DMS 273 (cell line): ENCODE results near the gene MR1.

ENCODE experiments used
- DNase-seq: peaks from one replicate; lab custom pipeline; 2025; ENCODE audit not compliant: unreplicated experiment; lab: John Stamatoyannopoulos, UW

Gene MR1

DNA sequence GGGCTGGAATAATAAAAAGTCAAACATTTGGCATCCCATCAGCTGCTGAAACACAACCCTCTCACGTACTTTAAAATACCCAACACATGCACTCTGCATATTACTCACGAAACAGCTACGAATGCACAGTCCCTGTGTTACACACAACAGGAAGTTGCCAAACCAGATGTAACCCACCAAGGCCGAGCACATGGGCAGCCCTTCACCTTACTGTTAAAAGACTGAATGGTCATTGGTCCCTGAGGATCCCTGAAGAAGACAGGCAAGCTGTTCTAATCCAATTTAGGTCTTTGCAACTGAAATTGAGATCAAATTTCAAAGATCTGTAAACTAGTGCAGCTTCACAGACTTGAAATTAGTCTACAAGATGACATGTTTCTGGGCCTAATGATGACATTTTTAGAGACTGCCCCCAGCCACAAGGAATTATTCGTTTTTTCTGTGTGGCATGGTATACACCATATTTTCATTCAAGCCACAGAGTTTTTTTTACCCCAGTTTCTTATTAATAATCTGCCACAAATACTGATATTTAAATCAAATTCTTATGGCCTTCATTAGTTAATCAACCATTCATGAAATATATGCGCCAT, 29.1 kb downstream of the MR1 start:
- peak; percentile 81 for DNase-seq

DNA sequence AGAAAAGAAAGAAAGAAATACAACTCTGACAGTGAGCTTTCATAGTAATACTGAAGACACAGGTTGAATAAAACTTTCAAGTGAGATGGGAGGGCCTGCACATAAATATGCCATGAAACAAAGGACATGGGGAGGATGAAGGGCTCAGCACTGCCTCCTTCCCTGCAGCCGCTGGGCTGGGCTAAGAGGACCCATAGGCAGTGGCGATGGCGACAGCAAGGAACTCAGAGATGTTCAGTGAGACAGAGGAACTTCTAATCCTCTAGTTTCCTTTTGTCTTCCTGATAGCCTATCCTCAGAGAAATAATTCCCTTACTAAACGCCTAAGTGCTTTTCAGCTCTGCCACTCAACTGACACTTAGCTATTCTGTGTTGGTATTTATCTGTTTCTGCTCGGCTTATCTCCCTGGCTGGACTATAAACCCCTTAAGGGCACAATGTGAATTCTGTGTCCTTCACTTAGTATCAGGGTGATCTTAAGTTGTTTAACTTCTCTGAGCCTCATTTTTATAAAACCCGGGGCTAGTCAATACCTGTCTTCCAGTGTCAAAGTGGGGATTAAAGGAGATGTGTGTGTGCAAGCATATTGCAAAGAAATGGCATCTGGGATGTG, 30.3 kb downstream of the MR1 start:
- DNase-seq, result no peak

DNA sequence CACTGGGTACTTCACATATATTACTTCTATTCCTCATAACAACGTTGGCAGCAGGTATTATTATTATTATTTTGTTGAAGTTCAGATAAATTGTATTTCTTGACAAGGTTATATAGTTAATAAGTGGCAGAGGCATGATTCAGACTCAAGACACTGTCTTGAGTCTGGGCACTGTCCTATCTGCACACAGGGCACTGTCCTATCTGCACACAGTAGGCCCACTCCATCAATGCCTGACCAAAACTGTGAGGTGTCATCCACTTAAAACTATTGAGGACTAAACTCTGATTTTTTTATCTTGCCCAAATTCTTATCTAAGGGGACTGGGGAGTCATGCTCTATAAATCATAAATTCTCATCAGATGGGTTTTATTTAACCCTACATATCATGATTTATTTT, 30.9 kb downstream of the MR1 start:
- no peak for DNase-seq

DNA sequence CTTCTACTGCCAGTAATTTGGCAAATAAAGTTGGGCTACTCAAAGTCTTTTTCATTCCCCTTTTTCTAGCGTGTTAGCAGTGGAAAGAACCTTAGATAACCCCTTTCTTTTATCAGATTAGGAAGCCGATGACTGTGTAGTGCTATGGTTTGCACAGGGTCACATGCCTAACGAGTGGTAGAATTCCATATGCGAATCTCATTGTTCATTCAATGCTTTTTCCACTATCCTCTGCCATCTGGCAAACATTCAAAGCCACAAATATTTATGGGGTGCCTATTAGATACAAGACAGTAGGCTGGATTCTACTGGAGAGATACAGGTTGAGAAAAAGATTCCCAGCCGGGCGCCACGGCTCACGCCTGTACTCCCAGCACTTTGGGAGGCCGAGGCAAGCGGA, 39.9 kb downstream of the MR1 start:
- DNase-seq, result peak; percentile 82

DNA sequence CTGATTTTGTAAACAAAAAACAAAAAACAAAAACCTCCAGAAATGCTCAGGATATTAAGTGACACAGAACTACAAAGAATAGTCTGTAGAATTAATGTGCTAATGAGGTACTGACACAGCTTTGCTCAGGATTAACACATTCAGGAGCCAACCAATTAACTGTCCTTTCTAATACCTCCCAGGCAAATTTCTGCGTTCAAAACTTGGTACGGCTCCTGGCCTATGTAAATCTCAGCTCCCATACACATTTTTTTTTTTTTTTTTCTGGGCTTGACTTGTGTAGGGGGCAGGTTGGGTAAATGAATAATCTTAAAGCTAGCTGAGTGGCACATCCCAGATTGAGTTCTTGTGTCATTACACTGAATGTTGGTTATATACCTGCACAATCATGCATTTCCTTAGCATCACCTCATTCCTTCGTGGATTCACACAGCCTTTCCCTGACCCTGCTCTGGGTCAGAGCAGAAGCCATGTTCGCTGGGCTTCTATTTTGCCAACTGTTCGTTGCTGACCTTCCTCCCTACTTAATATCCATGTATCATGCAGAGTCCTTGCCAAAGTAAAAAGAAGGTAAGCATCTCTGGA, 42.1 kb downstream of the MR1 start:
- DNase-seq, result no peak

DNA sequence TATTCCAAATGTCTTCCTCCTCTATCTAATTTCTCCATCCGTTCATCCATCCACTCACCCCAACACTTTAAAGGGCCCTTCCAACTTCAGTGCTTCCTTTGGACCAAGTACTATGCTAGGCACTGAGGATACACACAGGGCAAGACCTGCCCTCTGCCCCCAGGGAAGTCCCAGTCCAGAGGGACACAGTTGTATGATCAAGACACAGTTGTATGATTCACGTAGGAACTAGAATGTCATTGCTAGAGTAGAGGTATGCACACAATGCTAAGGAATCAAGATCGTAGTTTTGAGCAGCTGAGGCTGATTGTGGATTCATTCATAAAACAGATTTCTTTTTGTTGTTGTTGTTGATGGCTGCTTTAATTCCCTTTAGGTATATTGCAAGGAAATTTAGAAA, 43.1 kb downstream of the MR1 start:
- DNase-seq, result no peak

DNA sequence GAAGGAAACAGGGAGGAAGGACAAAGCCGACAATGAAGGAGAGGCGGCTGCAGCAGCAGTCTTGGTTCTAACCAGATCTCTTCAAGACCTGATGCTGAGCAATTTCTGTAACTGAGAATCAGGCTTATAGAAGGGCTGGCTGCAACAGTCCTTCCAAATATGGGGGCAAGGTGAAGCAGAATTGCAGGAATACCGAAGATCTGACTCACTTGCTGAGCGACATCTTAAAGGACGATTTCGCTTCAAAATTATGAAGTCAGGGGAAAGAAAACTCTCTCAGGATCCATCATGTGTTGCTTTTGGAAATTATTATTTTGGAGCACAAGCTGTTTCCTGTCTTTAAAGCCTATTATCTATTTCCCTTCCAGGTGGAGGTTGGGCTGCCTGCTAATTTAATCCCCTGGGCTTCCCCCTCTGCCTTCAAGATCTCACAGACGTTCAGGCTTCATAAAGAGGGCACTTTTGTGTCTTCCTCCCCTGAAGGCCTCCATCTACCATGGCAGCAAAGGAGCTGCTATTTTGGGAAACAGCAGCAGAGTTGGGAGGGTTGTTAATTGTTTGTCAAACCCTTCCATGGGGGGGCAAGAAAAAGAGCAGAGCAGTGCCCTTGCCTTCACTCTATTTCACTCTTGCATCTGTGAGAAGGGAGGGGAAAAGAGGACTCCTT, 43.9 kb downstream of the MR1 start:
- DNase-seq, result no peak

DNA sequence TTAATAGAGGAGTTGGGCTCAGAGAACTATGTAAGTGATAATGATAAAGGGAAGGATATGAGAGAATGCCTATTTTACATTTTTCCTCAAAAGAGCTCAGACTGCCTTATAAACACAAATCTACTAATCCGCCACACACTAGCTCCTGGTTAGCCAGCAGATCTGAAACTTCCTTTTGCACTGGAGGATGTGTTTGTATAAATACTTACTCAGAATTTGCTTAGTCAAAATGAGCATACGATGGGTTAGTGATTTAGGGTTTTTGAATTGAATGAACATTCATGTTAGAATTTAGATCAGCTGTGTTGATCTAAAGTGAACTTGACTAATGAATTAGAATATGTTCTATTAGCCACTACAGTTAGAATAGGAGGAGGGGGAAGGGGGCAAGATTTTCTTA, 45.6 kb downstream of the MR1 start:
- DNase-seq, result no peak

DNA sequence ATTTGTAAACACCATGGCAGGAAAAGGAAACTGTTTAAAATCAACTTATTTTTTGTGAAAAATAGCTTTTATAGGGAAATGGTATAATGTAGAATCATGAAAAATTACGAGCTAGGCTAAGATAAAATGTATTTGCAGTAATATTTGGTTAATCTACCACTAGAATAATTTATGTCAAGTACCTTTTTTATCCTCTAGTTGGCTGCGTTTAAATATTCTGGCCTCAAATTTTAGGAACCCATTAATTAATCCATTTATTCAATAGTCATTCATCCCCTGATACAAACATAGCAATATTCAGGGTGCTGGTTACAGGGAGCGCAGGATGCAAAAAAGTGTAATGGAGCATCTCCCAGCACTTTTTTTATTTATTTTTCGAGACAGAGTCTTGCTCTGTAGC, 46.1 kb downstream of the MR1 start:
- no peak for DNase-seq

DNA sequence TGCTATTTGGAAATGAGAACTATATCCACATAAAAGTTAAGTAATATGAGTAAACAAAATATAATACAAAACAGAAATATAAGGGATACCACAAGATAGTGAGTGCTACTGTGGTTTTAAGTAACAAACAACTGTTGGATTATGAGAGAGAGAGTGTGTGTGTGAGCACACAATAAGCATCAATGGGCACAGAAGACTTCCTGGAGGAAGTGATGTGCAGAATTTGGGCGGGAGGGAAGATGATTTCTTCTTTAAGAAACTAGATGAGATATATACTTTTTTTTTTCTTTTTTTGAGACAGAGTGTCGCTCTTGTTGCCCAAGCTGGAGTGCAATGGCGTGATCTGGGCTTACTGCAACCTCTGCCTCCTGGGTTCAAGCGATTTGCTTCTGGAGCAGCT, 46.8 kb downstream of the MR1 start:
- DNase-seq, result no peak

DNA sequence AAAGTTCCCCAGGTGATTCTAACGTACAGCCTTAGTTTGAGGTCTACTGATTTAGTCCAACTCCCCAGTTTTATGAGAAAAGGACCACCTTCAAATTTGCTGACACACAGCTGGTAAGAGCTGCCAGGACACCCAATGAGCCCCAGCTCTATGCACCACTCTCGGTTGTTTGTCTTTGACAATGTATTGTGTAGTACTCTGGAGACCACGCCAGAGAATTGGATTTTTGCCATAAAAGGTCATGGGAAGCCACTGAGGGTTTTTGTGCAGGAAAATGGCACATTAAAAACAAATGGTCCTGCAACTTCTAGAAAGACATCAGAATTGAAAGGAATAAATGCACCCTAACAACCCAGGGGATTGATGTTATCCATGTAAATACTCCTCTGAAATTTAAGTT, 47.6 kb downstream of the MR1 start:
- peak; percentile 37 for DNase-seq

DNA sequence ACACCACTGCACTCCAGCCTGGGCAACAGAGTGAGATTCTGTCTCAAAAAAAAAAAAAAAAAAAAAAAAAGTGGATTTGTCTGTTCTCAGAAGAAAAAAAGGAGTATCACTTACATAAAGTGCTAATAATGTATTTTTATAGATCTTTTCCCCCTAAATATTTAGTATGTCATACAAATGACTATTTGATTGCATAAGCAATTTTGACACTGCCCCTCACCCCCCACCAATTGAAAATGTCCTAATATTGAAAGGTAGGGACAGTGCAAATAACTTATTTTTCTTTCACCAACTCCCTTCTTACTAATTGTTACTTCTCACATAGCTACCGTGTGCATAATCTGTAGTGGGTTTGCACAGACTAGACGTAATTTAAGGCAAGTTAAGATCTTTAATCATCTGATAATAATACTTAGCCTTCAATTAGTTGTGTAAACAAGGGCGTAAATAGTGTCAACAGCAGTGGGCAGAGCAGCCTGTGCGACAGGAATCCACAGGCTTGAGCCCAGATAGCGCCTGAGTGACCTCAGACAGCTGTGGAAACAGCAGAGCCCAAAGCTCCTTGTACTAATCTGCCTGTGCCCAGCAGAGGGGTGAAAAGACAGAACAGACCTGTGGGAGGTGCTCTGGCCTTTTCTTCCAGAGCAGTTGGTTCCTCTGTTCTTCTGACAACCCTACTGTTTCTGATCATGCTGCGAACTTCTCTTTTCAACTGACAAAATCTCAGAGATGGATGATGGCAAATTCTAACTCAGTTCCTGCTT, 50.2 kb downstream of the MR1 start:
- peak; percentile 78 for DNase-seq

DNA sequence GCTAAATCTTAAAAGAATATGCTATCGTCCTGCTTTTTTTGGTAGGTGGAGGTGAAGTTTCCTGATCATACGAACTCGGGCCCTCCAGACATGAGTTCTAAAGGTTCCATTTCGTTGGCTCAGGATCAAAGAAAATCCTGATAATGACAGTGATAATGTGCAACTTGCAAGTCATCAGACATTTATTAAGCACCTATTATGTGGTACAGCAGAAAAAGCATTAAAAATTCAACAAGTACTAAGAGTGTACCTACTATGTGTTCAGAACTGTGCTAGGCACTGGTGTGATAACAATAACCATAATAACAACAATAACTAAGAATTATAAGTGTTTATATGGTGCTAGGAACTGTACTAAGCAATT, 50.8 kb downstream of the MR1 start:
- no peak for DNase-seq

DNA sequence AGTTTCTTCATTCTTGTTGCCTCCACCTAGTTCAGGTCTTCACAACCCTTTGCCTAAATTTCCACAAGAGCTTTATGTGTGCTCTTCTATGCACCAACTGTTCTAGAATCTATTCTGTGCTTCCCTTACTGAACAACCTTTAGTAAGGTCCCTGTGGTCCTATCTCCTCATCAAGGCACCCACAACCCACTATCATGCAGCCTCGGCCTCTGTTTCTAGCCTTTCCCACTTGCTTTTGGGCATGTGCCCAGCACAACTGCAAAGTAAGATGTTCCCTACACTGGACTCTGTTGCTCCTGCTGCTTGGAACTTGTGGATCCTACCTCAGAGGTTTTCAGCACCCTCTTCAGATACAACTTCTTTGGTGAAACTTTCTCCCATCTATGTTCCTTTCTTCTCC, 52.3 kb downstream of the MR1 start:
- DNase-seq, result no peak

DNA sequence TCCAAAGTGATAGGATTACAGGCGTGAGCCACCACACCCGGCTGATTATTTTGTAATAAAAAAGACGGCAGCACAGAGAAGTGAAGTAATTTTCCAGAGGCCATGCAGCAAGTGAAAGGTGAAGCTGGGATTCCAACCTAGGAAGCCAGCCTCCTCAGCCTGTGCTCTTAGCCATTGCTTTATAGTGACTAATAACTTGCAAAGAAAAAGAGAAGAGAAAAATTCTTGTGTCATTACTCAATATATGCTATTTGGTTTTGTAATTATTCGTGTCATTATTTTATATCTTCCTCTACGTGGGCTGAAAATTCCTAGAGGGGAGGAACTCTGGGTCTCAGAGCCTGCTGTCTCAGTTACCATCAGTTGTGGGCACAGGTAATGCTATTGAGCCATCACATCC, 53.1 kb downstream of the MR1 start:
- DNase-seq, result no peak

DNA sequence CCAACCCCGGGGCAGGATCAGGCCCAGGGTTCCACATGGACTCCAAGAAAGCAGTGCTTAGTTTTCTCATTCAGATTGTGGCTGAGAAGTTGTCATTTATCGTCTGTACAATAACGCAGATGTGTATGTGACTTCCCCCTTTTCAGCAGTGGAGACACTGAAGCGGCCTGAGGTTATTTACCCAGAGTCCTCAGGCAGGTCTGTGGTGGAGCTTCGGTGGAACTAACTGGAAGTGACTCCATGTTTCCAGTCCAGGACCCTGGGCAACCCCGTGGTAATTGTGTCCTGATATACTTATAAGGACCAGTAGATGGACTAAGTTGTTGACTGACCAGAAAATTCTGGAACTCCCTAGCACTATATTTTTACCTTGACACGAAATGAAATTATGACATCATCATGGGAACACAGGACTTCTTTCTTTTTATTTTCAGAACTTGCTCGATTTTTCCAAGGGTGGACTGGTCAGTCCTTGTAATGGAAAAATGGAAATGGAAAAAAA, 53.7 kb downstream of the MR1 start:
- no peak for DNase-seq

DNA sequence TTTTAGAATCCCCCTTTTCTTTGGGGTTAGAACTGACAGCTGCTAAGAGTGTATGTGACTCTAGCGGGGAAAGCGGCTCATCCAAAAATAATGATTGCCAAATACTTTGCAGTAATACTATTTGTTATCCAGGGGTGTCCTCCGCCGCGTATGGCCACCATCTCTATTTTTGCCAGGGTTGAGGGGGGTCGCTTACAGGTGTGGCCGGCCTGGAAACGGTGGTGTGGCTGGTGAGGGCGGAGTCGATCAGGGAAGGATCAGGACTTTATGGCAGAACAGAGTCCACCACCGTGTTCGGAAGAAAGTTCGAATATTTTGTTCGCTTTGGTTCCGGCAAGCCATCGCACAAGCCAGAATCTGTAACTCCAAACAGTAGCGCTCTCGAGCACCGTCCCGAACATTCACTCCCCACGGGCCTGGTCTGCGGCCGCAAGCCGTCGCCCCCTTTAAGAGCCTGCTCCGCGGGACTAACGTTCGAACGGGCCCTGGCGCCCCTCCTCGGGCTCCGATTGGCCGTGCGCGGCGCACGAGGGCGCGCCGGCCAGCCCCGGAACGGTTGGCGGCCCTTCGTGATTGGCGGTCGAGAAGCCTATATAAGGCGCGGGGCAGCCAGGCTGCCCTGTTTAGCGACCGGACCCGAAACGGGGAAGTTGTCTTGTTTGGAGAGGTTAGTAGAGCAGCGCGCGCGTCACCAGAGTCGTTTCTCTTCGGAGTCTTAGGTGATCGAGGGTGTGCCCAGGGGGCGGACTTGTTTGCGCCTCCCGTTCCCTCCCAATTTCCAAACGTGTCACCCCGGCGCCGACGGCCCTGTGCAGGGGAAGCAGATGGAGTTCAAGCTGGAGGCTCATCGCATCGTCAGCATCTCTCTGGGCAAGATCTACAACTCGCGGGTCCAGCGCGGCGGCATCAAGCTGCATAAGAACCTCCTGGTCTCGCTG, 54.6 kb downstream of the MR1 start, which contains the start of gene IER5:
Gene IER5 (plus strand): TSS at position 622 of the 938 bp plus-strand sequence. CDS start 203 bp downstream, at position 825.
- peak; percentile 99 for DNase-seq

DNA sequence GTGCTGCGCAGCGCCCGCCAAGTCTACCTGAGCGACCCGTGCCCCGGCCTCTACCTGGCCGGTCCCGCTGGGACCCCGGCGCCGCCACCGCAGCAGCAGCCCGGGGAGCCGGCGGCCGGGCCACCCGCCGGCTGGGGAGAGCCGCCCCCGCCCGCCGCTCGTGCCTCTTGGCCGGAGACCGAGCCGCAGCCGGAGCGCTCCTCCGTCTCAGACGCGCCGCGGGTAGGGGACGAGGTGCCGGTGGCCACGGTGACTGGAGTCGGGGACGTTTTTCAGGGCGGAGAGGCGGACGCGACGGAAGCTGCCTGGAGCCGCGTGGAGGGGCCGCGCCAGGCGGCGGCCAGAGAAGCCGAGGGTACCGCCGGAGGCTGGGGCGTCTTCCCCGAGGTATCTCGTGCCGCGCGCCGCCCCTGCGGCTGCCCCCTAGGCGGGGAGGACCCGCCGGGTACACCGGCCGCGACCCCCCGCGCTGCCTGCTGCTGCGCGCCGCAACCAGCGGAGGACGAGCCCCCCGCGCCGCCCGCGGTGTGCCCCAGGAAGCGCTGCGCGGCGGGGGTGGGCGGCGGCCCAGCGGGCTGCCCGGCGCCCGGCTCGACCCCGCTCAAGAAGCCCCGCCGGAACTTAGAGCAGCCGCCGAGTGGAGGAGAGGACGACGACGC, 55.4 kb downstream of the MR1 start:
- DNase-seq, result peak; percentile 74

DNA sequence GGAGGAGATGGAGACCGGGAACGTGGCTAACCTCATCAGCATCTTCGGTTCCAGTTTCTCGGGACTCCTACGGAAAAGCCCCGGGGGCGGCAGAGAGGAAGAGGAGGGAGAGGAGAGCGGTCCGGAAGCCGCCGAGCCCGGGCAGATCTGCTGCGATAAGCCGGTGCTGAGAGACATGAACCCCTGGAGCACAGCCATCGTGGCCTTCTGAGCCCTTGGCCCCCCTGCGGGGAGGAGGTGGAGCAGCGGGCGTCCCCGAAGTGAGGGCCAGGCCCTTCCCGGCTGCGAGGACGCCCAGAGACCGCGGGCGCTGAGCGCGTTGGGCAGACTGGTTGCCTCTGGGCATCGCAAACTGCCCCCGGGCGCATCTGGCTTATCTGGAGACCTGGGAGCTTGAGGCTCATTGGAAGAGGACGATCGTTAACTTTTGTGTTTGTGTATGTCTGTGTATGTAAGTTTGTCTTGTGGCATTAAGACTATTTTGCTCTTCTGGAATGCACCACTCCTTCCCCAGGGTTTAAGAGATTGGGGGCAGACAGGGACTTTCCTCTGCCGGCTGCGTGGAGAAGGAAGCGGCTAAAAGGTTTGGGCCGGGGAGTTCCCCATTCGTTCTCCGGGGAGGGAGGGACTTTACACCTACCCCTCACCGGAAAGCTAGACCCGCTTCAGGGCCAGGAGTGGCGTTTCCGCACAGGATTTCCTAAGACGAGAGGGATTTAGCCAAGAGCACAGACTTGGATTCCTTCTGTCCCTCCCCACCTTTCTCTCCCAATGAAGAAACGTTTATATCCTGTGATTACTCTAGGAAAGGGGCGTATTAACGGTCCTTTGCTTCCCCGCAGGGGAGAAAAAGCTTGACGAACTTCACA, 56.1 kb downstream of the MR1 start:
- peak; percentile 81 for DNase-seq
